ENCODE data around the gene OR4D9. TPM values are rescaled to one million over a fixed set of nuclear protein-coding genes. Genes with fewer than 3 reads are reported as not detected.

The OR4D9 gene
- total RNA-seq, 8 experiments from 2014 or later, result 0.05 to 1.00 (median 0.29) TPM; not detected in 2

Other genes with a start within 250 kb of the OR4D9 start
- gene OR5AN1, start 152.6 kb upstream of the OR4D9 start, total RNA-seq, result under 1 TPM in 6 of 8 experiments, not detected in 2; under 0.01 to 0.43 (median 0.05) TPM
- under 1 TPM in 6 of 8 experiments, not detected in 2; 0.04 to 0.52 (median 0.12) TPM for gene OR5A2, start 85.1 kb upstream of the OR4D9 start, total RNA-seq
- gene OR5A1, start 75.1 kb upstream of the OR4D9 start, total RNA-seq, result under 1 TPM in 5 of 8 experiments, not detected in 3; 0.05 to 0.33 (median 0.10) TPM
- gene OR4D6, start 54.6 kb upstream of the OR4D9 start, total RNA-seq, result under 1 TPM in 1 of 8 experiments, not detected in 7; 0.57 TPM
- gene OR4D10, start 38.2 kb upstream of the OR4D9 start, total RNA-seq, result under 1 TPM in 2 of 8 experiments, not detected in 6; 0.14 to 0.43 TPM
- gene OR4D11, start 8.0 kb upstream of the OR4D9 start, total RNA-seq, result under 1 TPM in 5 of 8 experiments, not detected in 3; 0.21 to 0.66 (median 0.36) TPM
- 10 to 100 TPM; 21.4 to 52.2 (median 33.2) TPM for gene OSBP, start 104.2 kb downstream of the OR4D9 start, total RNA-seq
- 10 to 100 TPM in 6 of 8 experiments, 1 to 10 TPM in 2; 8.4 to 26.2 (median 14.1) TPM for gene PATL1, start 157.5 kb downstream of the OR4D9 start, total RNA-seq
- under 1 TPM in 1 of 8 experiments, not detected in 7; 0.71 TPM for gene OR10V1, start 202.3 kb downstream of the OR4D9 start, total RNA-seq
- 10 to 100 TPM in 6 of 8 experiments, 1 to 10 TPM in 2; 5.7 to 21.4 (median 13.4) TPM for gene STX3, start 243.8 kb downstream of the OR4D9 start, total RNA-seq